Gastroesophageal sphincter (tissue), 4 donors: ENCODE data around the gene TANGO6. TPM values are rescaled to one million over a fixed set of nuclear protein-coding genes. Genes with fewer than 3 reads are reported as not detected.

Source experiments
- ATAC-seq: fragments of 150-250 bp; one replicate; pipeline ENCODE4 v1.9.1; 2016; ENCODE audit warnings: mild to moderate bottlenecking, moderate library complexity
- H3K27ac ChIP-seq, 4 donors: fragments of 200-600 bp; sonication (generic) in 3 of 4; 1 replicate in 3 of 4; 2 replicates in 1 of 4; pipeline ENCODE4 v1.5.1; 2016 to 2019
- H3K27me3 ChIP-seq: fragments of 200-600 bp; sonication (generic); one replicate; pipeline ENCODE4 v1.5.1; 2019
- H3K36me3 ChIP-seq, 2 donors: fragments of 200-600 bp; sonication (generic); one replicate each; pipeline ENCODE4 v1.5.1; 2019; ENCODE audit warnings: control low read depth in 1 of 2
- H3K4me1 ChIP-seq, 3 donors: fragments of 200-600 bp; sonication (generic); 1 replicate in 2 of 3; 2 replicates in 1 of 3; pipeline ENCODE4 v1.5.1; 2016 to 2019; ENCODE audit warnings: control low read depth in 2 of 3
- H3K4me3 ChIP-seq, 2 donors: fragments of 200-600 bp; sonication (generic); one replicate each; pipeline ENCODE4 v1.5.1; 2019; ENCODE audit warnings: mild to moderate bottlenecking in 1 of 2, moderate library complexity in 1 of 2
- H3K9me3 ChIP-seq, 3 donors: fragments of 200-600 bp; sonication (generic); one replicate each; pipeline ENCODE4 v1.5.1; 2017 to 2019; ENCODE audit warnings: control low read depth in 2 of 3
- CTCF ChIP-seq, 4 experiments: fragments of 200-600 bp in 2 of 4; fragments of 450-650 bp in 2 of 4; sonication (generic) in 1 of 4; IDR thresholded peaks; one replicate each; pipeline ENCODE4 v1.5.1; 2017 to 2019; ENCODE audit warnings: antibody characterized with exemption in 4 of 4, mild to moderate bottlenecking in 2 of 4, moderate library complexity in 2 of 4
- EP300 ChIP-seq: sonication (generic); formaldehyde crosslinking; IDR thresholded peaks from one replicate; pipeline ENCODE4 v1.6.1; 2017; ENCODE audit warnings: antibody characterized with exemption, mild to moderate bottlenecking
- POLR2A ChIP-seq, 2 donors: fragments of 450-650 bp; IDR thresholded peaks; one replicate each; pipeline ENCODE4 v1.6.1; 2017; ENCODE audit warnings: antibody characterized with exemption in 2 of 2, mild to moderate bottlenecking in 2 of 2, moderate library complexity in 1 of 2
- POLR2AphosphoS5 ChIP-seq: sonication (generic); formaldehyde crosslinking; IDR thresholded peaks from one replicate; pipeline ENCODE4 v1.6.1; 2017; ENCODE audit warnings: antibody characterized with exemption
- WGBS, 2 donors: methylation state at CpG; one replicate each; pipeline ENCODE4 v1.1.5; 2018; ENCODE audit warnings: low coverage in 1 of 2; 5-methylcytosine and 5-hydroxymethylcytosine counted together
- total RNA-seq, 4 donors: library from RNA; depleted of rRNA; stranded (reverse); fragments of >200 nt; gene quantifications; one replicate each; pipeline ENCODE4 v1.1.0, GENCODE V29; 2016

The TANGO6 gene
- total RNA-seq, 4 donors from 2014 or later: 19.5 to 29.7 (median 21.0) TPM

GRCh38 chr16:68848786-68849185, 5.5 kb downstream of the TANGO6 start:
- H3K4me3 ChIP-seq: no peak overlapping the region
- TF ChIP-seq POLR2AphosphoS5 (no peak), EP300 (no peak), CTCF (IDR thresholded peaks at IDR 0.05) (no peak), POLR2A (IDR thresholded peaks at IDR 0.05) (no peak)
- no peaks in the 10 kb centered on the region for H3K36me3 ChIP-seq
- 85 to 92% methylated on average over 4 to 8 of the region's 9 CpGs for WGBS, 2 donors
- ATAC-seq: no peak
- peaks cover 0 to 17% (median 7%) of the 10 kb centered on the region in 3 donors for H3K4me1 ChIP-seq
- no peak overlapping the region for H3K27ac ChIP-seq
- no peaks in the 10 kb centered on the region for H3K27me3 ChIP-seq
- H3K9me3 ChIP-seq: no peaks in the 10 kb centered on the region

DNA sequence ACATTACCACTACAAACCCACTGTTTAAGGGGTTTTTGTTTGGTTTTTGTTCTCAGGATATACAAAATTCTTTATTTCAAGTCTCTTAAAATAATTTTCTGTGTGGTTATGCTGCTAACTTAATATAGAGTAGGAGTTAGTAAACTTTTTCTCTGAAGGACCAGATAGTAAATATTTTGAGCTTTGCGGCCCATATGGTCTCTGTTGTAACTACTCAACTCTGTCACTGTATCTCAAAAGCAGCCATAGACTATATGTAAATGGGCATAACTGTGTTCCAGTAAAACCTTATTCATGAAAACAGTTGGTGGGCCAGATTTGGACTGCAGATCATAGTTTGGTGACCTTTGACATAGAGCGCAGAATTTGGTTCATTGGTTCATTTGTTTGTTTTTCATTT, 7.2 kb downstream of the TANGO6 start:
- Histone ChIP-seq H3K27me3 (no peaks in the 10 kb centered on the region), H3K4me1 (peaks cover 0 to 10% (median 0%) of the 10 kb centered on the region in 3 donors), H3K36me3 (no peaks in the 10 kb centered on the region), H3K9me3 (no peaks in the 10 kb centered on the region), H3K27ac (no peak overlapping the region), H3K4me3 (no peak overlapping the region)
- 96 to 100% methylated on average over 2 of the region's 2 CpGs for WGBS, 2 donors
- no peak for TF ChIP-seq POLR2A (IDR thresholded peaks at IDR 0.05)
- TF ChIP-seq POLR2AphosphoS5: no peak
- no peak for TF ChIP-seq CTCF (IDR thresholded peaks at IDR 0.05)
- TF ChIP-seq EP300: no peak
- ATAC-seq: no peak

GRCh38 chr16:68851601-68852000, 8.3 kb downstream of the TANGO6 start:
- no peak for ATAC-seq
- TF ChIP-seq POLR2AphosphoS5 (no peak), EP300 (no peak), POLR2A (IDR thresholded peaks at IDR 0.05) (no peak), CTCF (IDR thresholded peaks at IDR 0.05) (no peak)
- Histone ChIP-seq H3K27ac (no peak overlapping the region), H3K27me3 (no peaks in the 10 kb centered on the region), H3K36me3 (no peaks in the 10 kb centered on the region), H3K4me3 (no peak overlapping the region), H3K9me3 (no peaks in the 10 kb centered on the region), H3K4me1 (peaks cover 0 to 10% (median 0%) of the 10 kb centered on the region in 3 donors)
- 84 to 86% methylated on average over 2 of the region's 2 CpGs for WGBS, 2 donors

- TF ChIP-seq POLR2A (IDR thresholded peaks at IDR 0.05) (no peak), POLR2AphosphoS5 (no peak), CTCF (IDR thresholded peaks at IDR 0.05) (no peak), EP300 (no peak)
Observed at GRCh38 chr16:68857479-68857878, 14.1 kb downstream of the TANGO6 start.

GRCh38 chr16:68859828-68860227, 16.5 kb downstream of the TANGO6 start:
- H3K27me3 ChIP-seq: no peaks in the 10 kb centered on the region
- no peak for ATAC-seq
- WGBS, 2 donors: 93 to 98% methylated on average over 4 of the region's 4 CpGs
- no peak for TF ChIP-seq CTCF (IDR thresholded peaks at IDR 0.05)
- TF ChIP-seq EP300: no peak
- no peak for TF ChIP-seq POLR2AphosphoS5
- no peak for TF ChIP-seq POLR2A (IDR thresholded peaks at IDR 0.05)
- no peaks in the 10 kb centered on the region for H3K4me1 ChIP-seq
- H3K36me3 ChIP-seq: peaks cover 0 to 45% of the 10 kb centered on the region in 2 donors
- no peaks in the 10 kb centered on the region for H3K9me3 ChIP-seq
- no peak overlapping the region for H3K4me3 ChIP-seq
- H3K27ac ChIP-seq: no peak overlapping the region

More at GRCh38 chr16:68857479-68857878, 14.1 kb downstream of the TANGO6 start:
- no peaks in the 10 kb centered on the region for H3K9me3 ChIP-seq
- peaks cover 0 to 23% of the 10 kb centered on the region in 2 donors for H3K36me3 ChIP-seq
- no peaks in the 10 kb centered on the region for H3K4me1 ChIP-seq
- no peak overlapping the region for H3K27ac ChIP-seq
- H3K27me3 ChIP-seq: no peaks in the 10 kb centered on the region
- no peak overlapping the region for H3K4me3 ChIP-seq
- ATAC-seq: no peak
- WGBS, 2 donors: 95 to 100% methylated on average over 1 of the region's 1 CpG
